Cerebellar cortex (tissue), 1 donor: Measurements from ENCODE around the gene SLC11A1.

Experiments used
- DNase-seq: peaks from one replicate; pipeline ENCODE4 v3.0.0-alpha.2; 2015; ENCODE audit warnings: low spot score

SLC11A1 gene

GRCh38 chr2:218394298-218395089 lies 12.4 kb downstream of the SLC11A1 start:
- DNase-seq: no peak

GRCh38 chr2:218395090-218395444 lies 13.0 kb downstream of the SLC11A1 start:
- no peak for DNase-seq

GRCh38 chr2:218395456-218395825 lies 13.4 kb downstream of the SLC11A1 start:
- DNase-seq: no peak

- peak; percentile 95 for DNase-seq
These were observed 14.0 kb downstream of the SLC11A1 start for GRCh38 chr2:218395826-218396687.

GRCh38 chr2:218396688-218397462 lies 14.8 kb downstream of the SLC11A1 start:
- peak; percentile 35 for DNase-seq

- DNase-seq: no peak
These were observed 15.4 kb downstream of the SLC11A1 start for GRCh38 chr2:218397463-218397819.

- DNase-seq: peak; percentile 78
These were observed 15.9 kb downstream of the SLC11A1 start for GRCh38 chr2:218397820-218398436.

- no peak for DNase-seq
These were observed 16.6 kb downstream of the SLC11A1 start for GRCh38 chr2:218398437-218399390.

- peak; percentile 93 for DNase-seq
These were observed 17.5 kb downstream of the SLC11A1 start, which contains the start of gene CTDSP1 for GRCh38 chr2:218399391-218400166. CTDSP1 (plus strand) TSS chr2:218399868; CDS start chr2:218400091, 223 bp downstream.

GRCh38 chr2:218400167-218400929 lies 18.3 kb downstream of the SLC11A1 start:
- peak; percentile 28 for DNase-seq

- peak; percentile 33 for DNase-seq
These were observed 19.1 kb downstream of the SLC11A1 start for GRCh38 chr2:218400930-218401881.

- no peak for DNase-seq
These were observed 19.8 kb downstream of the SLC11A1 start for GRCh38 chr2:218401890-218402289.

- no peak for DNase-seq
These were observed 20.4 kb downstream of the SLC11A1 start for GRCh38 chr2:218402491-218402901.

GRCh38 chr2:218402911-218403411 lies 20.9 kb downstream of the SLC11A1 start:
- no peak for DNase-seq

- DNase-seq: no peak
These were observed 21.7 kb downstream of the SLC11A1 start for GRCh38 chr2:218403810-218404209.

- peak; percentile 20 for DNase-seq
These were observed 22.4 kb downstream of the SLC11A1 start for GRCh38 chr2:218404351-218405085.
